ENCODE measurements around the gene TCP10L.
"Not testable (repeated sequence)": the region's sequence is repeated elsewhere in the genome, so short reads cannot be mapped to it uniquely, and the experiment has no call there.

The TCP10L gene

DNA sequence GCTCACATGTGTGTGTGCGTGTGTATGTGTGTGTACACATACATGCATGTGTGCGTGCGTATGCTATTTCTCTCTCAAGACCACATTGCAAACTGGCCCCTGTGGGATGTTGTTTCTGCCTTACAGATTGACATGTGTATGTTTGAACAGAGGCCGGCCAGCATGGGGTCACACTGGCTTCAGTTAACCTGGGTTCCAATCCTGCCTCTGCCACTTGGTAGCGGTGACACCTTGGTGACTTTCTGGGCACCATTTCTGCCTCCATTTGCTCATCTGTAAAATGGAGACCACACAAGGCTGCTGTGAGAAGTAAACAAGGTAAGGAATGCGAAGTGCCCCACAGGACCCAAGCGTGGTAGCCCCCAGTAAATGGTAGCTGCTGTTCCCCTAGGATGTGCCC is 51.7 kb downstream of the TCP10L start:
- DNase-seq: no peak
- intact Hi-C loops (cut with DNase I): no loop called here

DNA sequence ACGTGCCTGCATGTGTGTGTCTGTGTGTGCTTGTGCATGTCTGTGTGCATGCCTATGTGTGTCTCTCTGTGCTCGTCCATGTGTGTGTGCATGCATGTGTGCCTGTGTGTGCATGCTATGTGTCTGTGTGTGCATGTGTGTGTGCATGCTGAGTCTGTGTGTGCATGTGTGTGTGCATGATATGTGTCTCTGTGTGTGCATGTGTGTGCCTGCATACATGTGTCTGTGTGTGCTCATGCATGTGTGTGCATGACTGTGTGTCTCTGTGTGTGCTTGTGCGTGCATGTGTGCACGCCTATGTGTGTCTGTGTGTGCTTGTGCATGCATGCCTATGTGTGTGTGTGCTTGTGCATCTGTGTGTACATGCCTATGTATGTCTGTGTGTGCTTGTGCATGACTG is 52.3 kb downstream of the TCP10L start:
- intact Hi-C loops (cut with DNase I): no loop called here
- DNase-seq: no peak

DNA sequence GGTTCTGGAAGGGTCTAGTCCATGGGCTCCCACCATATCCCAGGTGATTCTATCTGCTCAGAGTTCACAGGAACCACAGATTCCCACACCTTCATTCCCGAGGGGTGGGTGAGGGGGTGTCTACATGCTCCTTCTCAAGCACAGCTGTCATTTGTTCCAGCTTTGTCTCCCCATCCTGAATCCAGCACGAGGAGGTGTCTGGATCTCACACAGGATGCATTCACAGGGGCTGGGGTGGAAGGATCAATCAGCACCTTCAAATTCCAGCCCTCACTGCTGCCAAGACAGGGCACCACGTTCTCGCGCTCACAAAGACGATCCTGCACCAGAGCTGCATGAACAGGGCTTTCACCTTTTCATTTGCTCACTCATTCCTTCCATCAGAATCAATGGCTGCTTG is 52.7 kb downstream of the TCP10L start:
- intact Hi-C loops (cut with DNase I): no loop called here
- peak in 16 of 42 donors; percentile 24 to 77 (median 45) for DNase-seq

DNA sequence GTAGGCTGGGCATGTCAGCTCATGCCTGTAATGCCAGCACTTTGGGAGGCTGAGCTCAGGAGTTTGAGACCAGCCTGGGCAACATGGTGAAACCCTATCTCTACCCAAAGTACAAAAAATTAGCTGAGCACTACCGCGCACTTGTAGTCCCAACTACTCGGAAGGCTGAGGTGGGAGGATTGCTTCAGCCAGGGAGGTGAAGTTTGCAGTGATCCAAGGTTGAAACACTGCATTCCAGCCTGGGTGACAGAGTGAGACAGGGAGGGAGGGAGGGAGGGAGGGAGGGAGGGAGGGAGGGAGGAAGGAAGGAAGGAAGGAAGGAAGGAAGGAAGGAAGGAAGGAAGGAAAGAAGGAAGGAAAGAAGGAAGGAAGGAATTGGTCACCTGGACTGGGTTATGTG is 53.8 kb downstream of the TCP10L start:
- intact Hi-C loops (cut with DNase I): not testable (repeated sequence)

GRCh38 chr21:32530809-32531208 is 54.5 kb downstream of the TCP10L start:
- intact Hi-C loops (cut with DNase I); DNase-seq: not testable (repeated sequence)

More for the DNA sequence above, 53.8 kb downstream of the TCP10L start:
- not testable (repeated sequence) for DNase-seq

DNA sequence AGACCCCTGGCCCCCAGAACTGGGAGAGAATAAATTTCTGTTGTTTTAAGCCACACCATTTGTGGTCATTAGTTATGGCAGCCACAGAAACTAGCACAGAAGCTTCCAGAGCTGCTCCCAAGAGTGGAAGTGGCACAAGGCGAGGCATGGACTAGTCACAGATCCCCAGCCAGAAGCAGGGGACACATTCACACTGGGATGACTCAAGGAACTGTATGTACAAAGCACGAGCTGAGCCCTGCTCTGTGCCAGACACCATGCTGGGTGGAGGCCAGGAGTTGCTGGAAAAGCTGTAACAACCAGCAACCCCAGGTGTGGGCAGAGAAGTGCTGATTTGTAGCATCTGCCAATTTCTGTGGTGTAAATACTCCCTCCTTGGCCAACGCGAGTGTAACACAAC is 55.6 kb downstream of the TCP10L start:
- intact Hi-C loops (cut with DNase I): no loop called here
- DNase-seq: no peak

DNA sequence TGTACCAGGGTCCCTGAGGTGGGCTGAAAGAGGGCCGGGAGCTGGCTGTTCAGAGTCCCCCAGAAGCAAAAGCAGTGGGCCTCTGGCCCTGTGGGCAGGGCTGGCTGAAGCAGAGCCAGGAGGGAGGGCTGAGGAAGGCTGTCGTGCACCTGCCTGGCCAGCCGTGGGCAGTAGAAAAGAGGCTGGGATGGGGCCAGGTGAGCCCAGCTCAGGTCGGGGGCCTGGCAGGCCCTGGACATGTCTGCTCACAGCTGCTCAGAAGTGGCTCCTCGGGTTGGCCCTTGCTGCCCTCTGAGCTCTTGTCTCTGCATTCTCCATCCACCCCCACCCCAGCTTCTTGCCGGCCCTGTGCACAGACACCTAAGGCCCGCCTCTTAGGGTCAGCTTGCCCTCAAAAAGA is 60.0 kb downstream of the TCP10L start:
- intact Hi-C loops (cut with DNase I): no loop called here
- no peak for DNase-seq

- intact Hi-C loops (cut with DNase I): no loop called here
- no peak for DNase-seq
Observed at GRCh38 chr21:32523988-32524719, 61.2 kb downstream of the TCP10L start.
